Uterus (tissue), 4 donors: Measurements from ENCODE around the gene HOXB5. TPM values are rescaled to one million over a fixed set of nuclear protein-coding genes. Genes with fewer than 3 reads are reported as not detected.

Experiments
- DNase-seq, 2 donors: peaks; one replicate each; pipeline ENCODE4 v3.0.0-alpha.2; 2019 to 2020
- H3K27ac ChIP-seq, 2 donors: fragments of 200-600 bp; sonication (generic); 1 replicate in 1 of 2; 2 replicates in 1 of 2; pipeline ENCODE4 v1.5.1; 2016 to 2018
- H3K27me3 ChIP-seq, 2 donors: fragments of 200-600 bp; sonication (generic); one replicate each; pipeline ENCODE4 v1.5.1; 2018 to 2019; ENCODE audit warnings: control low read depth in 1 of 2
- H3K36me3 ChIP-seq, 2 donors: fragments of 200-600 bp; sonication (generic); one replicate each; pipeline ENCODE4 v1.5.1; 2019; ENCODE audit warnings: control low read depth in 1 of 2
- H3K4me1 ChIP-seq, 2 donors: fragments of 200-600 bp; sonication (generic); one replicate each; pipeline ENCODE4 v1.5.1; 2018 to 2019; ENCODE audit warnings: control low read depth in 1 of 2
- H3K4me3 ChIP-seq, 2 donors: fragments of 200-600 bp; sonication (generic); 1 replicate in 1 of 2; 2 replicates in 1 of 2; pipeline ENCODE4 v1.5.1; 2018 to 2019; ENCODE audit warnings: mild to moderate bottlenecking in 1 of 2
- H3K9me3 ChIP-seq, 2 donors: fragments of 200-600 bp; sonication (generic); one replicate each; pipeline ENCODE4 v1.5.1; 2019; ENCODE audit warnings: control low read depth in 1 of 2
- POLR2A ChIP-seq, 2 donors: fragments of 450-650 bp; IDR thresholded peaks; one replicate each; pipeline ENCODE4 v1.6.1; 2016; ENCODE audit warnings: antibody characterized with exemption in 2 of 2, mild to moderate bottlenecking in 1 of 2, moderate library complexity in 1 of 2
- intact Hi-C: fragments of 100-400 bp; cut with DNase I; formaldehyde crosslinking; loops from one replicate; pipeline ENCODE4 v1.15.1; 2023; ENCODE audit warnings: low total_unique reads
- total RNA-seq, 4 donors: library from RNA; depleted of rRNA in 3 of 4; stranded (reverse); fragments of >200 nt in 3 of 4; gene quantifications; one replicate each; pipeline versions ENCODE4 v1.1.0 to v1.2.4, GENCODE V29; 2014 to 2023
- TF ChIP-seq, protein P1 (sequence below), 4 experiments: fragments of 200-600 bp in 2 of 4; fragments of 450-650 bp in 2 of 4; sonication (generic) in 2 of 4; IDR thresholded peaks; one replicate each; pipeline ENCODE4 v1.5.1; 2016 to 2019; ENCODE audit warnings: antibody characterized with exemption in 4 of 4, mild to moderate bottlenecking in 2 of 4, moderate library complexity in 1 of 4
- donor health status: DM: yes; HTN: yes; CAD: no.

HOXB5 gene
- total RNA-seq, 4 donors from 2014 or later = 0.55 to 2.5 (median 0.59) TPM; not detected in 1

GRCh38 chr17:48613862-48614694 lies 20.5 kb upstream of the HOXB5 start:
- Histone ChIP-seq H3K36me3 (no peaks in the 10 kb centered on the region), H3K27me3 (peaks cover 53 to 87% of the 10 kb centered on the region in 2 donors), H3K9me3 (no peaks in the 10 kb centered on the region), H3K4me1 (peaks cover 0 to 16% of the 10 kb centered on the region in 2 donors), H3K4me3 (no peak overlapping the region), H3K27ac (peak overlapping the region in 1 of 2 donors; percentile 75)
- intact Hi-C loops = no loop called here
- DNase-seq = no peak
- no peak for TF ChIP-seq POLR2A (IDR thresholded peaks at IDR 0.05)
- TF ChIP-seq, protein P1, sequence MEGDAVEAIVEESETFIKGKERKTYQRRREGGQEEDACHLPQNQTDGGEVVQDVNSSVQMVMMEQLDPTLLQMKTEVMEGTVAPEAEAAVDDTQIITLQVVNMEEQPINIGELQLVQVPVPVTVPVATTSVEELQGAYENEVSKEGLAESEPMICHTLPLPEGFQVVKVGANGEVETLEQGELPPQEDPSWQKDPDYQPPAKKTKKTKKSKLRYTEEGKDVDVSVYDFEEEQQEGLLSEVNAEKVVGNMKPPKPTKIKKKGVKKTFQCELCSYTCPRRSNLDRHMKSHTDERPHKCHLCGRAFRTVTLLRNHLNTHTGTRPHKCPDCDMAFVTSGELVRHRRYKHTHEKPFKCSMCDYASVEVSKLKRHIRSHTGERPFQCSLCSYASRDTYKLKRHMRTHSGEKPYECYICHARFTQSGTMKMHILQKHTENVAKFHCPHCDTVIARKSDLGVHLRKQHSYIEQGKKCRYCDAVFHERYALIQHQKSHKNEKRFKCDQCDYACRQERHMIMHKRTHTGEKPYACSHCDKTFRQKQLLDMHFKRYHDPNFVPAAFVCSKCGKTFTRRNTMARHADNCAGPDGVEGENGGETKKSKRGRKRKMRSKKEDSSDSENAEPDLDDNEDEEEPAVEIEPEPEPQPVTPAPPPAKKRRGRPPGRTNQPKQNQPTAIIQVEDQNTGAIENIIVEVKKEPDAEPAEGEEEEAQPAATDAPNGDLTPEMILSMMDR (IDR thresholded peaks at IDR 0.05) = no peak

DNA sequence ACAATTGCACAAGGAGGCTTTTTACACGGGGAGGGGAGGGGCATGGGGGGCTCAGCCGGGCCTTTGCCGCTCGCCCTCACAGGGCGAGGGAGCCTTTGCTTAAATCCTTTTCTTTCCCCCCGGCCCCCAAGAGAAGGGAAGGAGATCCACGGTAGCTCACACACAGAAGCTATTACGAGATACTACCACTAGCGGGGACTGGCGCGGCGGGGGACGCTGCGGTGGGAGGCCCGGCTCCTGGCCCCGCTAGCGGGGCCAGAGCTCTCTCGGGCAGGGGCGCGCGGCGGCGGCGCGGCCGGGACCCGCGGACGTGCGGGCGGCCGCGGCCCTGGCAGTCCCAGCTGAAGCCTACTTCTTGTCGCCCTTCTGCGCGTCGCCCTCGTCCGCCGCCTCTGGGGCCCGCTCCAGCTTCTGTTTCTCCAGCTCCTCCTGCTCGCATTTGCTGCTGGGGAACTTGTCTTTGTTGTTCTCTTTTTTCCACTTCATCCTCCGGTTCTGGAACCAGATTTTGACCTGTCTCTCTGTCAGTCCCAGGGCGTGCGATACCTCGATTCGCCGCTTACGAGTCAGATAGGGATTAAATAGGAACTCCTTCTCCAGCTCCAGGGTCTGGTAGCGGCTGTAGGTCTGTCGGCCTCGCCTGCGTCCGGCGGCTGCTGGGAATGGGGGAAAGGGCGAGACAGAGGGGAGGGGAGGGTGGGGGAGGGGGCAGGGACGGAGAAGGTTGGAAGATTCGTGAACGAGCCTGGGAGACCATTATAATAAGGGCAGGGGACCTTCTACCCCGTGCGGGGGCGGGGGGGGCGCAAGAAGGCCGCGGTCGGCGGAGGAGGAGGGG lies 19.5 kb upstream of the HOXB5 start:
- no peak for DNase-seq
- Histone ChIP-seq H3K27ac (peak overlapping the region; percentile 25 to 75), H3K4me3 (peak overlapping the region in 1 of 2 donors; percentile 12), H3K27me3 (peaks cover 43 to 88% of the 10 kb centered on the region in 2 donors), H3K9me3 (no peaks in the 10 kb centered on the region), H3K36me3 (no peaks in the 10 kb centered on the region), H3K4me1 (peaks cover 0 to 16% of the 10 kb centered on the region in 2 donors)
- no peak for TF ChIP-seq POLR2A (IDR thresholded peaks at IDR 0.05)
- TF ChIP-seq, protein P1 (IDR thresholded peaks at IDR 0.05) = peak in 2 of 4 experiments; percentile 27 to 33
- intact Hi-C loops = no loop called here

DNA sequence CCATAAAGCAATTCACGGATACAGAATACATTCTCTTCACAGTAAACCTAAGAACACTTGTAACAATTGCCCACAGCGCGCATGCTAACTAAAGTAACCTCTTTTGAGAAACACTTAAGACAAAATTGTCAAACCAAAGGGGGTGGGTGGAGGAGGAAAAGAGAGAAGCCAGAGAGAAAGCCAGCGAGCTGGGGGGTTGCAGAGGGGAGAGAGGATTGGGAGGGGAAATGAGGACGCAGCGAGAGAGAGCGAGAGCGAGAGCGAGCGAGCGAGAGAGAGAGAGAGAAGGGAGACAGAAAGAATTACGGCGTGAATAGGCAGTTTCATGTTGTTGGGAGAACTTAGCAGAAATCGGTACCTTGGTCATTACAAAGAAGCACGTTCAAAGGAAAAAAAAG lies 18.9 kb upstream of the HOXB5 start:
- H3K4me3 ChIP-seq = peak overlapping the region in 1 of 2 donors; percentile 12
- intact Hi-C loops = no loop called here
- H3K27ac ChIP-seq = peak overlapping the region in 1 of 2 donors; percentile 75

GRCh38 chr17:48611681-48612455 lies 18.3 kb upstream of the HOXB5 start:
- Histone ChIP-seq H3K36me3 (no peaks in the 10 kb centered on the region), H3K4me3 (peak overlapping the region; percentile 27 to 42), H3K4me1 (peaks cover 0 to 16% of the 10 kb centered on the region in 2 donors), H3K27me3 (peaks cover 39 to 87% of the 10 kb centered on the region in 2 donors), H3K9me3 (no peaks in the 10 kb centered on the region), H3K27ac (peak overlapping the region; percentile 43 to 75)
- intact Hi-C loops = no loop called here
- DNase-seq = no peak
- TF ChIP-seq, protein P1 (IDR thresholded peaks at IDR 0.05) = no peak
- TF ChIP-seq POLR2A (IDR thresholded peaks at IDR 0.05) = peak in 1 of 2 donors; percentile 54

More for the DNA sequence above, 18.9 kb upstream of the HOXB5 start:
- Histone ChIP-seq H3K9me3 (no peaks in the 10 kb centered on the region), H3K36me3 (no peaks in the 10 kb centered on the region), H3K4me1 (peaks cover 0 to 16% of the 10 kb centered on the region in 2 donors), H3K27me3 (peaks cover 39 to 85% of the 10 kb centered on the region in 2 donors)
- TF ChIP-seq, protein P1 (IDR thresholded peaks at IDR 0.05) = no peak
- no peak for TF ChIP-seq POLR2A (IDR thresholded peaks at IDR 0.05)
- DNase-seq = no peak
